Measurements from ENCODE around the gene ZNF618.
A peak's percentile ranks its signal among the peaks of the same experiment; 100 is the strongest.
"Not testable (repeated sequence)": the region's sequence is repeated elsewhere in the genome, so short reads cannot be mapped to it uniquely, and the experiment has no call there.

ZNF618 gene

GRCh38 chr9:114070188-114071103 is 194.3 kb downstream of the ZNF618 start:
- DNase-seq = no peak

GRCh38 chr9:114071197-114071795 is 195.2 kb downstream of the ZNF618 start:
- no peak for DNase-seq

- DNase-seq = no peak
These were observed 196.4 kb downstream of the ZNF618 start for GRCh38 chr9:114072184-114073140.

- no peak for DNase-seq
These were observed 199.5 kb downstream of the ZNF618 start for GRCh38 chr9:114075602-114076001.

- no peak for DNase-seq
These were observed 200.4 kb downstream of the ZNF618 start for GRCh38 chr9:114076237-114077161.

- DNase-seq = no peak
These were observed 201.2 kb downstream of the ZNF618 start for GRCh38 chr9:114077162-114077837.

- no peak for DNase-seq
These were observed 202.1 kb downstream of the ZNF618 start, which contains the start of gene AMBP for GRCh38 chr9:114078021-114078780. Gene AMBP (minus strand): TSS chr9:114078300. CDS start chr9:114078209, 91 bp downstream.

GRCh38 chr9:114078781-114079156 is 202.7 kb downstream of the ZNF618 start:
- DNase-seq = no peak

GRCh38 chr9:114080195-114080772 is 204.2 kb downstream of the ZNF618 start:
- no peak for DNase-seq

- no peak for DNase-seq
These were observed 204.8 kb downstream of the ZNF618 start for GRCh38 chr9:114080773-114081440.

GRCh38 chr9:114081441-114082016 is 205.4 kb downstream of the ZNF618 start:
- no peak for DNase-seq

GRCh38 chr9:114082017-114082762 is 206.1 kb downstream of the ZNF618 start:
- peak; percentile 68 for DNase-seq

- DNase-seq = not testable (repeated sequence)
These were observed 206.8 kb downstream of the ZNF618 start for GRCh38 chr9:114082763-114083412.

GRCh38 chr9:114083666-114084065 is 207.6 kb downstream of the ZNF618 start:
- DNase-seq = no peak

GRCh38 chr9:114084282-114085073 is 208.4 kb downstream of the ZNF618 start:
- no peak for DNase-seq

- DNase-seq = no peak
These were observed 209.3 kb downstream of the ZNF618 start for GRCh38 chr9:114085387-114085789.

GRCh38 chr9:114086009-114086408 is 209.9 kb downstream of the ZNF618 start:
- no peak for DNase-seq
